ENCODE results near the gene IL6R. TPM values are rescaled to one million over a fixed set of nuclear protein-coding genes. Genes with fewer than 3 reads are reported as not detected.

The IL6R gene
- total RNA-seq, 1 donor from 2014 or later, result 2.2 TPM

DNA sequence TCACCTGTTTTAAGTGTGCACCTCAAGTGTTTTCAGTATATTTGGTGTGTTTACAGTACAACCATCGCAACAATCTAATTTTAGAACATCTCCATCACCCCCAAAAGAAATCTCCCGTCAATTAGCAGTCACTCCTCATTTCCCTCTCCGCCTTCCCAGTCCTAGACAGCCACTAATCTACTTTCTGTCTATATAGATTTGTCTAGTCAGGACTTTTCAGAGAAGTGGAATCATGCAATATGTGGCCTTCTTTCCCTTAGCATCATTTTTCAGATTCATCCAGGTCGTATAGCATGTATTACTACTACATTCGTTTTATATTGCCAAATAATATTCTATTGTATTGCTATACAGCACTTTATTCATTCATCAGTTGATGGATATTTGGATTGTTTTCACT lies 98.8 kb downstream of the IL6R start:
- no peak overlapping the region for H3K27ac ChIP-seq (ENCODE audit: low read depth, low read length)
- H3K4me2 ChIP-seq (ENCODE audit: low read length), result no peak overlapping the region
- no peaks in the 10 kb centered on the region for H3K36me3 ChIP-seq (ENCODE audit: insufficient read depth, low read length)
- Mint-ChIP-seq H3K4me1 (ENCODE audit: low read depth, unreplicated experiment) (no peaks in the 10 kb centered on the region), H3K9me3 (ENCODE audit: unreplicated experiment) (peaks cover 22% of the 10 kb centered on the region), H3K27ac (ENCODE audit: unreplicated experiment) (no peak overlapping the region), H3K27me3 (ENCODE audit: low read depth, unreplicated experiment) (peaks cover 81% of the 10 kb centered on the region), H3K36me3 (ENCODE audit: low read depth, unreplicated experiment) (no peaks in the 10 kb centered on the region), H3K4me3 (ENCODE audit: unreplicated experiment) (no peak overlapping the region)
- H3K79me2 ChIP-seq (ENCODE audit: insufficient read depth, low read length), result no peaks in the 10 kb centered on the region
- no peak overlapping the region for H2AFZ ChIP-seq (ENCODE audit: low read depth, low read length)
- FAIRE-seq (no peak), DNase-seq (ENCODE audit: low read depth) (no peak)
- TF ChIP-seq, protein P1, sequence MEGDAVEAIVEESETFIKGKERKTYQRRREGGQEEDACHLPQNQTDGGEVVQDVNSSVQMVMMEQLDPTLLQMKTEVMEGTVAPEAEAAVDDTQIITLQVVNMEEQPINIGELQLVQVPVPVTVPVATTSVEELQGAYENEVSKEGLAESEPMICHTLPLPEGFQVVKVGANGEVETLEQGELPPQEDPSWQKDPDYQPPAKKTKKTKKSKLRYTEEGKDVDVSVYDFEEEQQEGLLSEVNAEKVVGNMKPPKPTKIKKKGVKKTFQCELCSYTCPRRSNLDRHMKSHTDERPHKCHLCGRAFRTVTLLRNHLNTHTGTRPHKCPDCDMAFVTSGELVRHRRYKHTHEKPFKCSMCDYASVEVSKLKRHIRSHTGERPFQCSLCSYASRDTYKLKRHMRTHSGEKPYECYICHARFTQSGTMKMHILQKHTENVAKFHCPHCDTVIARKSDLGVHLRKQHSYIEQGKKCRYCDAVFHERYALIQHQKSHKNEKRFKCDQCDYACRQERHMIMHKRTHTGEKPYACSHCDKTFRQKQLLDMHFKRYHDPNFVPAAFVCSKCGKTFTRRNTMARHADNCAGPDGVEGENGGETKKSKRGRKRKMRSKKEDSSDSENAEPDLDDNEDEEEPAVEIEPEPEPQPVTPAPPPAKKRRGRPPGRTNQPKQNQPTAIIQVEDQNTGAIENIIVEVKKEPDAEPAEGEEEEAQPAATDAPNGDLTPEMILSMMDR (IDR thresholded peaks at IDR 0.05; ENCODE audit: insufficient read depth, low read depth, low read length), result no peak
- no peak for TF ChIP-seq EZH2 (IDR thresholded peaks at IDR 0.05; ENCODE audit: insufficient read depth, low read length)
- no peaks in the 10 kb centered on the region for H3K4me1 ChIP-seq (ENCODE audit: insufficient read depth, low read length)
- peaks cover 12% of the 10 kb centered on the region for H3K9me3 ChIP-seq (ENCODE audit: insufficient read depth, low read depth, low read length)
- H4K20me1 ChIP-seq (ENCODE audit: insufficient read depth, low read length), result no peaks in the 10 kb centered on the region
- peaks cover 80% of the 10 kb centered on the region for H3K27me3 ChIP-seq (ENCODE audit: insufficient read depth, low read length)
- H3K9ac ChIP-seq (ENCODE audit: low read length), result no peak overlapping the region
- no peak overlapping the region for H3K4me3 ChIP-seq (ENCODE audit: insufficient read depth, low read depth, low read length)

DNA sequence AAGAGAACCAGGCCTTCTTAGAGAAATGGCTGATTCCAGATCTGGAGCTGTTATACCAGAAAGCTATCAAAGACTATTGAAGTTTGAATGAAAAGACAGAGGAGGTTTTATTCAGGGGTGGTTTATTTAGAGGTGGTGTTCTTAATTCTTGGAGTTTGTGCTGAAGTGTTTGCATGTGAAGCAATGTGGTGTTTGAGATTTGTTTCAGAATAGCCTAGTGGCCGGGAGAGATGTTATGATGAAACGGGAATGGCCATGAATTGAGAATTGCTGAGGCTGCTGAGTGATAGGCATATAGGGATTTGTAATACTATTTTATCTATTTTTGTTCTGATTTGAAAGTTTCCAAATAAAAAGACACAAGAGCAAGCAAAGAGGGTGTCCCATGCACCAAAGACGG lies 107.6 kb downstream of the IL6R start:
- FAIRE-seq (no peak), DNase-seq (ENCODE audit: low read depth) (no peak)
- Histone ChIP-seq H3K27ac (ENCODE audit: low read depth, low read length) (no peak overlapping the region), H3K27me3 (ENCODE audit: insufficient read depth, low read length) (peaks cover 21% of the 10 kb centered on the region), H3K9me3 (ENCODE audit: insufficient read depth, low read depth, low read length) (no peaks in the 10 kb centered on the region), H3K9ac (ENCODE audit: low read length) (no peak overlapping the region), H4K20me1 (ENCODE audit: insufficient read depth, low read length) (no peaks in the 10 kb centered on the region), H3K4me2 (ENCODE audit: low read length) (no peak overlapping the region), H3K36me3 (ENCODE audit: insufficient read depth, low read length) (no peaks in the 10 kb centered on the region), H3K79me2 (ENCODE audit: insufficient read depth, low read length) (no peaks in the 10 kb centered on the region), H3K4me3 (ENCODE audit: insufficient read depth, low read depth, low read length) (no peak overlapping the region), H2AFZ (ENCODE audit: low read depth, low read length) (no peak overlapping the region), H3K4me1 (ENCODE audit: insufficient read depth, low read length) (no peaks in the 10 kb centered on the region)
- TF ChIP-seq, protein P1 (IDR thresholded peaks at IDR 0.05; ENCODE audit: insufficient read depth, low read depth, low read length), result no peak
- TF ChIP-seq EZH2 (IDR thresholded peaks at IDR 0.05; ENCODE audit: insufficient read depth, low read length), result no peak
- Mint-ChIP-seq H3K27me3 (ENCODE audit: low read depth, unreplicated experiment) (peaks cover 38% of the 10 kb centered on the region), H3K27ac (ENCODE audit: unreplicated experiment) (no peak overlapping the region), H3K36me3 (ENCODE audit: low read depth, unreplicated experiment) (peaks cover 3% of the 10 kb centered on the region), H3K4me1 (ENCODE audit: low read depth, unreplicated experiment) (no peaks in the 10 kb centered on the region), H3K4me3 (ENCODE audit: unreplicated experiment) (no peak overlapping the region), H3K9me3 (ENCODE audit: unreplicated experiment) (peaks cover 5% of the 10 kb centered on the region)

DNA sequence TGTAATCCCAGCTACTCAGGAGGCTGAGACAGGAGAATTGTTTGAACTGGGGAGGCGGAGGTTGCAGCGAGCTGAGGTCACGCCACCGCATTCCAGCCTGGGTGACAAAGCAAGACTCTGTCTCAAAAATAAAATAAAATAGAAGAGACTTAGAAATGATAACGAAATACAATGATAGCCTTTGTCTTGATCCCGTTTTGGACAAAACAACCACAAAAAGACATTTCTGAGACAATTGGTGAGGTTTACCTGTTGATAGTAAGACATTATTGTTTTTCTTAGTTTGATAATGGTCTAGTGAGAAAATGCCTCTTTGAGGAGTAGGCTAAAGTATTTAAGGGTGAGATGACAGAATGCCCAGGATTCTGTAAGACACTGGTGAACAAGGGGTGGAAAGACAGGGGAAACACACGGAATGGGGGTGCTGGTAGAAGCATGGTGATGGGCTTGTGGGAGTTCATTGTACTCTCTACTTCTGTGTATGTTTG lies 109.0 kb downstream of the IL6R start:
- Histone ChIP-seq H3K79me2 (ENCODE audit: insufficient read depth, low read length) (no peaks in the 10 kb centered on the region), H4K20me1 (ENCODE audit: insufficient read depth, low read length) (no peaks in the 10 kb centered on the region), H3K4me2 (ENCODE audit: low read length) (no peak overlapping the region), H3K27me3 (ENCODE audit: insufficient read depth, low read length) (peaks cover 11% of the 10 kb centered on the region), H3K9ac (ENCODE audit: low read length) (no peak overlapping the region), H3K36me3 (ENCODE audit: insufficient read depth, low read length) (no peaks in the 10 kb centered on the region), H2AFZ (ENCODE audit: low read depth, low read length) (no peak overlapping the region), H3K4me3 (ENCODE audit: insufficient read depth, low read depth, low read length) (no peak overlapping the region), H3K27ac (ENCODE audit: low read depth, low read length) (no peak overlapping the region), H3K4me1 (ENCODE audit: insufficient read depth, low read length) (no peaks in the 10 kb centered on the region), H3K9me3 (ENCODE audit: insufficient read depth, low read depth, low read length) (no peaks in the 10 kb centered on the region)
- Mint-ChIP-seq H3K36me3 (ENCODE audit: low read depth, unreplicated experiment) (peaks cover 3% of the 10 kb centered on the region), H3K27me3 (ENCODE audit: low read depth, unreplicated experiment) (peaks cover 31% of the 10 kb centered on the region), H3K4me1 (ENCODE audit: low read depth, unreplicated experiment) (no peaks in the 10 kb centered on the region), H3K27ac (ENCODE audit: unreplicated experiment) (no peak overlapping the region), H3K9me3 (ENCODE audit: unreplicated experiment) (peaks cover 5% of the 10 kb centered on the region), H3K4me3 (ENCODE audit: unreplicated experiment) (no peak overlapping the region)
- FAIRE-seq, result no peak
- no peak for DNase-seq (ENCODE audit: low read depth)
- TF ChIP-seq, protein P1 (IDR thresholded peaks at IDR 0.05; ENCODE audit: insufficient read depth, low read depth, low read length), result no peak
- no peak for TF ChIP-seq EZH2 (IDR thresholded peaks at IDR 0.05; ENCODE audit: insufficient read depth, low read length)

Measured in astrocyte (in vitro differentiated cells and primary cell).